ENCODE data around the gene LDLRAD4. TPM values are rescaled to one million over a fixed set of nuclear protein-coding genes. Genes with fewer than 3 reads are reported as not detected.

LDLRAD4 gene
- total and polyA plus RNA-seq, 2 experiments from 2014 or later = 0.73 to 1.9 TPM

DNA sequence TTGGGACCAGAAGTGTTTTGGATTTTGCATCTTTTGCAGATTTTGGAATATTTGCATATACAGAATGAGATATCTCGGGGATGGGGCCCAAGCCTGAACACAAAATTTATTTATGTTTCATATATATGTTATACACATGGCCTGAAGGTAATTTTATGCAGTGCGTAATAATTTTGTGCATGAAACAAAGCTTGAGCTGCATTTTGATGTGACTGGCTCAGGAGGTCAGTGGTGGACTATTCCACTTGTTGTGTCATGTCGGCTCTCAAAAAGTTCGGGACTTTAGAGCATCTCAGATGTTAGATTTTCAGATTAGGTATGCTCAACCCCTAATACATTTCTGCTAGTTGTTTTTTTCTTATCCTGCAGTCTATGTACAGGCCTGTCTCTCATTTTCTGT is 362.4 kb downstream of the LDLRAD4 start (continued):
- TF ChIP-seq EZH2 (IDR thresholded peaks at IDR 0.05; ENCODE audit: low read depth, unreplicated experiment) (no peak), ZNF114 (CRISPR knock-in tag; IDR thresholded peaks at IDR 0.05) (no peak), STAT1 (IDR thresholded peaks at IDR 0.05; ENCODE audit: unreplicated experiment) (no peak), POLR2AphosphoS5 (IDR thresholded peaks at IDR 0.05; ENCODE audit: low read depth) (no peak)
- TF ChIP-seq, protein P1, sequence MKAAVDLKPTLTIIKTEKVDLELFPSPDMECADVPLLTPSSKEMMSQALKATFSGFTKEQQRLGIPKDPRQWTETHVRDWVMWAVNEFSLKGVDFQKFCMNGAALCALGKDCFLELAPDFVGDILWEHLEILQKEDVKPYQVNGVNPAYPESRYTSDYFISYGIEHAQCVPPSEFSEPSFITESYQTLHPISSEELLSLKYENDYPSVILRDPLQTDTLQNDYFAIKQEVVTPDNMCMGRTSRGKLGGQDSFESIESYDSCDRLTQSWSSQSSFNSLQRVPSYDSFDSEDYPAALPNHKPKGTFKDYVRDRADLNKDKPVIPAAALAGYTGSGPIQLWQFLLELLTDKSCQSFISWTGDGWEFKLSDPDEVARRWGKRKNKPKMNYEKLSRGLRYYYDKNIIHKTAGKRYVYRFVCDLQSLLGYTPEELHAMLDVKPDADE (IDR thresholded peaks at IDR 0.05) = no peak

DNA sequence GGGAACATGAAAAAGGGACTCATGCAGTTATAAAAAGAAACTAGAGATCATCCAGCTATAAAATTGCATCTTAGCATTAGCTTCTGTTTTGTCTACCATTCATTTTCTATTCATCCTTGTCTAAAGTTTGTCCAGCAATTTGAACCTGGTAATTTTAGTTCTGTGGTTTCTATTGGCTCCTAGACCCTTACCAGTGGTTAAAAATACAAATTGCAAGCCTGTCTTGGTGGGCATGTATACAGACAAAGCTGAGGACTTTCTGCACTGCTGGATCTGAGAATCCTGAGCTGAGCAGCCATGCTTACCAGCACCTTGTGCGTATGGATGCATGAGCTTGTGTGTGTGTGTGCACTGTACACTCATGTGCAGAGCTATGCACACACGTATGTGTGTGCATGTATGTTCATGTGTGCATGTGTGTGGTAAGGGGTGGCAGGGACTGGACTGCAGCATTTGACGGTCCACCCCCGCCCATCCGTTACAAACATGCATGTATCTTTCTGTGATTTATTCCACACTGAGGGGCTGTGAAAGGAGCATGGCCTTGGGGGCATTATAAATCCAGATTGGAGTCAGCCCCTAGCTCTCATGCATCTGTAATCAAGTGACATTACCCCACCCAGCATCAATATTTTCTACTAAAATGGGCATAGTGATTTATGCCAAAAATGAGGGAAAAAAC is 363.1 kb downstream of the LDLRAD4 start:
- H3K36me3 ChIP-seq (ENCODE audit: insufficient read depth) = no peaks in the 10 kb centered on the region
- no peaks in the 10 kb centered on the region for H3K4me1 ChIP-seq (ENCODE audit: insufficient read depth)
- no peak for ATAC-seq
- no peak overlapping the region for H3K27ac Mint-ChIP-seq
- no peak overlapping the region for H3K4me3 Mint-ChIP-seq
- H3K9me3 Mint-ChIP-seq = no peaks in the 10 kb centered on the region
- H3K36me3 Mint-ChIP-seq (ENCODE audit: low read depth) = no peaks in the 10 kb centered on the region
- no peak overlapping the region for H2AFZ ChIP-seq
- no peak overlapping the region for H3K4me2 ChIP-seq
- no peak for DNase-seq (ENCODE audit: low spot score)
- H3K27me3 ChIP-seq (ENCODE audit: insufficient read depth) = no peaks in the 10 kb centered on the region
- no peak overlapping the region for H3K27ac ChIP-seq (ENCODE audit: low read depth)
- no peaks in the 10 kb centered on the region for H3K9me2 ChIP-seq (ENCODE audit: insufficient read depth)
- H3K27me3 Mint-ChIP-seq (ENCODE audit: insufficient read depth, low read depth, poor library complexity) = no peaks in the 10 kb centered on the region
- no peaks in the 10 kb centered on the region for H3K4me1 Mint-ChIP-seq
- no peaks in the 10 kb centered on the region for H3K79me2 ChIP-seq (replicated peaks; ENCODE audit: insufficient read depth)
- H4K20me1 ChIP-seq (replicated peaks; ENCODE audit: insufficient read depth) = no peaks in the 10 kb centered on the region; the same call in 1 of the 2 replicates
- no peak overlapping the region for H3K4me3 ChIP-seq
- H3F3A ChIP-seq (replicated peaks; ENCODE audit: low read depth) = no peaks in the 10 kb centered on the region
- no peak for TF ChIP-seq CREB1 (CRISPR knock-in tag; IDR thresholded peaks at IDR 0.05; ENCODE audit: low read depth)
- no peak for TF ChIP-seq STAT1 (IDR thresholded peaks at IDR 0.05; ENCODE audit: unreplicated experiment)
- TF ChIP-seq, protein P1 (IDR thresholded peaks at IDR 0.05) = no peak
- no peak for TF ChIP-seq JUNB (IDR thresholded peaks at IDR 0.05; ENCODE audit: unreplicated experiment)
- TF ChIP-seq, protein P2, sequence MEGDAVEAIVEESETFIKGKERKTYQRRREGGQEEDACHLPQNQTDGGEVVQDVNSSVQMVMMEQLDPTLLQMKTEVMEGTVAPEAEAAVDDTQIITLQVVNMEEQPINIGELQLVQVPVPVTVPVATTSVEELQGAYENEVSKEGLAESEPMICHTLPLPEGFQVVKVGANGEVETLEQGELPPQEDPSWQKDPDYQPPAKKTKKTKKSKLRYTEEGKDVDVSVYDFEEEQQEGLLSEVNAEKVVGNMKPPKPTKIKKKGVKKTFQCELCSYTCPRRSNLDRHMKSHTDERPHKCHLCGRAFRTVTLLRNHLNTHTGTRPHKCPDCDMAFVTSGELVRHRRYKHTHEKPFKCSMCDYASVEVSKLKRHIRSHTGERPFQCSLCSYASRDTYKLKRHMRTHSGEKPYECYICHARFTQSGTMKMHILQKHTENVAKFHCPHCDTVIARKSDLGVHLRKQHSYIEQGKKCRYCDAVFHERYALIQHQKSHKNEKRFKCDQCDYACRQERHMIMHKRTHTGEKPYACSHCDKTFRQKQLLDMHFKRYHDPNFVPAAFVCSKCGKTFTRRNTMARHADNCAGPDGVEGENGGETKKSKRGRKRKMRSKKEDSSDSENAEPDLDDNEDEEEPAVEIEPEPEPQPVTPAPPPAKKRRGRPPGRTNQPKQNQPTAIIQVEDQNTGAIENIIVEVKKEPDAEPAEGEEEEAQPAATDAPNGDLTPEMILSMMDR (conservative IDR thresholded peaks at IDR 0.05; ENCODE audit: low read depth in 2 of 2) = no peak
- TF ChIP-seq, protein P3, sequence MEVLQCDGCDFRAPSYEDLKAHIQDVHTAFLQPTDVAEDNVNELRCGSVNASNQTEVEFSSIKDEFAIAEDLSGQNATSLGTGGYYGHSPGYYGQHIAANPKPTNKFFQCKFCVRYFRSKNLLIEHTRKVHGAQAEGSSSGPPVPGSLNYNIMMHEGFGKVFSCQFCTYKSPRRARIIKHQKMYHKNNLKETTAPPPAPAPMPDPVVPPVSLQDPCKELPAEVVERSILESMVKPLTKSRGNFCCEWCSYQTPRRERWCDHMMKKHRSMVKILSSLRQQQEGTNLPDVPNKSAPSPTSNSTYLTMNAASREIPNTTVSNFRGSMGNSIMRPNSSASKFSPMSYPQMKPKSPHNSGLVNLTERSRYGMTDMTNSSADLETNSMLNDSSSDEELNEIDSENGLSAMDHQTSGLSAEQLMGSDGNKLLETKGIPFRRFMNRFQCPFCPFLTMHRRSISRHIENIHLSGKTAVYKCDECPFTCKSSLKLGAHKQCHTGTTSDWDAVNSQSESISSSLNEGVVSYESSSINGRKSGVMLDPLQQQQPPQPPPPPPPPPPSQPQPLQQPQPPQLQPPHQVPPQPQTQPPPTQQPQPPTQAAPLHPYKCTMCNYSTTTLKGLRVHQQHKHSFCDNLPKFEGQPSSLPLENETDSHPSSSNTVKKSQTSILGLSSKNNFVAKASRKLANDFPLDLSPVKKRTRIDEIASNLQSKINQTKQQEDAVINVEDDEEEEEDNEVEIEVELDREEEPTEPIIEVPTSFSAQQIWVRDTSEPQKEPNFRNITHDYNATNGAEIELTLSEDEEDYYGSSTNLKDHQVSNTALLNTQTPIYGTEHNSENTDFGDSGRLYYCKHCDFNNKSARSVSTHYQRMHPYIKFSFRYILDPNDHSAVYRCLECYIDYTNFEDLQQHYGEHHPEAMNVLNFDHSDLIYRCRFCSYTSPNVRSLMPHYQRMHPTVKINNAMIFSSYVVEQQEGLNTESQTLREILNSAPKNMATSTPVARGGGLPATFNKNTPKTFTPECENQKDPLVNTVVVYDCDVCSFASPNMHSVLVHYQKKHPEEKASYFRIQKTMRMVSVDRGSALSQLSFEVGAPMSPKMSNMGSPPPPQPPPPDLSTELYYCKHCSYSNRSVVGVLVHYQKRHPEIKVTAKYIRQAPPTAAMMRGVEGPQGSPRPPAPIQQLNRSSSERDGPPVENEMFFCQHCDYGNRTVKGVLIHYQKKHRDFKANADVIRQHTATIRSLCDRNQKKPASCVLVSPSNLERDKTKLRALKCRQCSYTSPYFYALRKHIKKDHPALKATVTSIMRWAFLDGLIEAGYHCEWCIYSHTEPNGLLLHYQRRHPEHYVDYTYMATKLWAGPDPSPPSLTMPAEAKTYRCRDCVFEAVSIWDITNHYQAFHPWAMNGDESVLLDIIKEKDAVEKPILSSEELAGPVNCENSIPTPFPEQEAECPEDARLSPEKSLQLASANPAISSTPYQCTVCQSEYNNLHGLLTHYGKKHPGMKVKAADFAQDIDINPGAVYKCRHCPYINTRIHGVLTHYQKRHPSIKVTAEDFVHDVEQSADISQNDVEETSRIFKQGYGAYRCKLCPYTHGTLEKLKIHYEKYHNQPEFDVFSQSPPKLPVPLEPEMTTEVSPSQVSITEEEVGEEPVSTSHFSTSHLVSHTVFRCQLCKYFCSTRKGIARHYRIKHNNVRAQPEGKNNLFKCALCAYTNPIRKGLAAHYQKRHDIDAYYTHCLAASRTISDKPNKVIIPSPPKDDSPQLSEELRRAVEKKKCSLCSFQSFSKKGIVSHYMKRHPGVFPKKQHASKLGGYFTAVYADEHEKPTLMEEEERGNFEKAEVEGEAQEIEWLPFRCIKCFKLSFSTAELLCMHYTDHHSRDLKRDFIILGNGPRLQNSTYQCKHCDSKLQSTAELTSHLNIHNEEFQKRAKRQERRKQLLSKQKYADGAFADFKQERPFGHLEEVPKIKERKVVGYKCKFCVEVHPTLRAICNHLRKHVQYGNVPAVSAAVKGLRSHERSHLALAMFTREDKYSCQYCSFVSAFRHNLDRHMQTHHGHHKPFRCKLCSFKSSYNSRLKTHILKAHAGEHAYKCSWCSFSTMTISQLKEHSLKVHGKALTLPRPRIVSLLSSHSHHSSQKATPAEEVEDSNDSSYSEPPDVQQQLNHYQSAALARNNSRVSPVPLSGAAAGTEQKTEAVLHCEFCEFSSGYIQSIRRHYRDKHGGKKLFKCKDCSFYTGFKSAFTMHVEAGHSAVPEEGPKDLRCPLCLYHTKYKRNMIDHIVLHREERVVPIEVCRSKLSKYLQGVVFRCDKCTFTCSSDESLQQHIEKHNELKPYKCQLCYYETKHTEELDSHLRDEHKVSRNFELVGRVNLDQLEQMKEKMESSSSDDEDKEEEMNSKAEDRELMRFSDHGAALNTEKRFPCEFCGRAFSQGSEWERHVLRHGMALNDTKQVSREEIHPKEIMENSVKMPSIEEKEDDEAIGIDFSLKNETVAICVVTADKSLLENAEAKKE (CRISPR knock-in tag; IDR thresholded peaks at IDR 0.05) = no peak
- TF ChIP-seq, protein P4, sequence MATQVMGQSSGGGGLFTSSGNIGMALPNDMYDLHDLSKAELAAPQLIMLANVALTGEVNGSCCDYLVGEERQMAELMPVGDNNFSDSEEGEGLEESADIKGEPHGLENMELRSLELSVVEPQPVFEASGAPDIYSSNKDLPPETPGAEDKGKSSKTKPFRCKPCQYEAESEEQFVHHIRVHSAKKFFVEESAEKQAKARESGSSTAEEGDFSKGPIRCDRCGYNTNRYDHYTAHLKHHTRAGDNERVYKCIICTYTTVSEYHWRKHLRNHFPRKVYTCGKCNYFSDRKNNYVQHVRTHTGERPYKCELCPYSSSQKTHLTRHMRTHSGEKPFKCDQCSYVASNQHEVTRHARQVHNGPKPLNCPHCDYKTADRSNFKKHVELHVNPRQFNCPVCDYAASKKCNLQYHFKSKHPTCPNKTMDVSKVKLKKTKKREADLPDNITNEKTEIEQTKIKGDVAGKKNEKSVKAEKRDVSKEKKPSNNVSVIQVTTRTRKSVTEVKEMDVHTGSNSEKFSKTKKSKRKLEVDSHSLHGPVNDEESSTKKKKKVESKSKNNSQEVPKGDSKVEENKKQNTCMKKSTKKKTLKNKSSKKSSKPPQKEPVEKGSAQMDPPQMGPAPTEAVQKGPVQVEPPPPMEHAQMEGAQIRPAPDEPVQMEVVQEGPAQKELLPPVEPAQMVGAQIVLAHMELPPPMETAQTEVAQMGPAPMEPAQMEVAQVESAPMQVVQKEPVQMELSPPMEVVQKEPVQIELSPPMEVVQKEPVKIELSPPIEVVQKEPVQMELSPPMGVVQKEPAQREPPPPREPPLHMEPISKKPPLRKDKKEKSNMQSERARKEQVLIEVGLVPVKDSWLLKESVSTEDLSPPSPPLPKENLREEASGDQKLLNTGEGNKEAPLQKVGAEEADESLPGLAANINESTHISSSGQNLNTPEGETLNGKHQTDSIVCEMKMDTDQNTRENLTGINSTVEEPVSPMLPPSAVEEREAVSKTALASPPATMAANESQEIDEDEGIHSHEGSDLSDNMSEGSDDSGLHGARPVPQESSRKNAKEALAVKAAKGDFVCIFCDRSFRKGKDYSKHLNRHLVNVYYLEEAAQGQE (IDR thresholded peaks at IDR 0.05; ENCODE audit: unreplicated experiment) = no peak

Data from GM23338 (cell line).